ENCODE measurements around the gene ZNF169. TPM values are rescaled to one million over a fixed set of nuclear protein-coding genes. Genes with fewer than 3 reads are reported as not detected.

ZNF169 gene
- total RNA-seq: 5.0 and 5.7 TPM in 2 replicates

DNA sequence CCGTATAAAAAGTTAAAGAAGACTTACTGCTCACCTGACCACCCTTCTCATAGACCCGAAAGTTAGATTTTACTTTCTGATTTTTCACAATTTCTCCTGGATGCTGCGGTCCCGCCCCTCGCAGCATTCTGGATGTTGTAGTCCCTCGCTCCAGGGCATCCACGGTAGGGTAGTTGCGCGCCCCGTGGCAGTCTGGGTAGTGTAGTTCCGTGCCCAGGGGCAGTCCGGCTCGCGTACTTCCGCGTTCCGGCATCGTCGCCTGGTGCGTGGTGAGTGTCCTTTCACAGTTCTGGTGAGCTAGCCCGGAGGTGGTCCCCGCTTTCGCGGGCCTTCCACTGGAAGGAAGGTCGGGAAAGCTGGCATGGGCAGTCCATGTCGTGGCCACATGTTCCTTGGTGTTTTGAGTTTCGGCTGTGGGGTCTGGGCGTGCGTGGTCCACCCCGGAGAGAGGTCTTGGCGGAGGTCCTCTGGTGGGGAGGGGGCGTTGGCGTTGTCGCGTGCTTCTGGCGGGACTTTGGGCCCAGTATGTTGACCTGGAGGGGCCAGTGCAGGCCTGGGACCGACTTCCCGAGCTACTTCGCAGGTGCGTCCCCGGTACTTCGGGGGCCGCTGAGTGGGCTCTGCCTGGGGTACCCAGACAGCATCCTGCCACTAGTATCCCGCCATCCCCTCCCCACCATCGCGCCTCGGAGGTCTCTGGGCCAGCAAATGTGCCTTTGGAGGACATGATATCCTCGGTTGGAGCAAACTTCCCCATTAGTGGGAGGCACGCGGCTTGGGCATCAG lies at the start of gene ZNF169:
Gene ZNF169, plus strand, starts transcription at position 222 of the 786 bp plus-strand sequence. CDS start 19,515 bp downstream, outside the sequence.

GRCh38 chr9:94328544-94328943 lies 69.4 kb downstream of the ZNF169 start, which contains the start of gene NUTM2F:
Gene NUTM2F (minus strand): TSS chr9:94328644. CDS start chr9:94328623, 21 bp downstream.

Other genes starting within 250 kb of the ZNF169 start
- gene PTPDC1, start 174.8 kb upstream of the ZNF169 start, total RNA-seq: 8.5 and 10.9 TPM in 2 replicates
- gene NUTM2F, start 69.3 kb downstream of the ZNF169 start, total RNA-seq: not detected in 2 replicates

All from hair follicle dermal papilla cell (primary cell).